HG03520 (cell line): ENCODE results near the gene COMMD9.
A peak's percentile ranks its signal among the peaks of the same experiment; 100 is the strongest.
"Not testable (repeated sequence)": the region's sequence is repeated elsewhere in the genome, so short reads cannot be mapped to it uniquely, and the experiment has no call there.

Source experiments
- ATAC-seq: cut with Tn5 transposase; IDR thresholded peaks from one replicate; pipeline ENCODE4 v1.9.1; 2021; ENCODE audit warnings: mild to moderate bottlenecking, moderate library complexity; ENCODE audit not compliant: unreplicated experiment

COMMD9 gene

DNA sequence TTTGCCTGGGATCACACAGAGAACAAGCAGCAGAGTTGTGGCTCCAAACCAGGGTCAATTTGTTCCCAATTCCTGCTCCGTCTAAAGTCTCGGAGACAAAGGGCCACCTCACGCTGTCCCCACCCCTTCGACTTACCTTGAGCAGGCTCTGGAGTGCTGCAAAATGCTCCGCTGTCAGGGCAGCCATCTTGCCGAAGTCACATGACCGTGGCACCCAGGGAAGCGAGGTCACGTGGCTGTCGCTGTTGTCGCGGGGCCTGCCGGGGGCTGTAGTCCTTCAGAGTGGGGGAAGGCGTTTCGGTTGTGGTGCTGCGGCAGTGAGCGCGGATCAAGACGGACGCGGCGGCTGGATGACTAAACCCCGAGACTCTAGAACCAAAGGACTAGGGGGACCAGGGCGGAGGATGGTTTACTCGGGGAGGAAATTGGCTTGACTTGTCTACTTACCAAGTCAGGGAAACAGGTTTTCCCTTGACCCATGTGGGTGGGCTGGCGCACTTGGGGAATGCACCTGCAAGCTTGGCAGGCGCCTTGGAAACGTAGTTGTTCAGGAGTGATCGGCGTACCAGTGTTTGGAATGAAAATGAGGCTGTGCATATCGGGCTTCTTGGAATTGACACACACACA lies at the start of gene COMMD9:
COMMD9 (minus strand) TSS at position 199 of the 627 bp plus-strand sequence; CDS start at position 187, 12 bp downstream.
- peak; percentile 98 for ATAC-seq

DNA sequence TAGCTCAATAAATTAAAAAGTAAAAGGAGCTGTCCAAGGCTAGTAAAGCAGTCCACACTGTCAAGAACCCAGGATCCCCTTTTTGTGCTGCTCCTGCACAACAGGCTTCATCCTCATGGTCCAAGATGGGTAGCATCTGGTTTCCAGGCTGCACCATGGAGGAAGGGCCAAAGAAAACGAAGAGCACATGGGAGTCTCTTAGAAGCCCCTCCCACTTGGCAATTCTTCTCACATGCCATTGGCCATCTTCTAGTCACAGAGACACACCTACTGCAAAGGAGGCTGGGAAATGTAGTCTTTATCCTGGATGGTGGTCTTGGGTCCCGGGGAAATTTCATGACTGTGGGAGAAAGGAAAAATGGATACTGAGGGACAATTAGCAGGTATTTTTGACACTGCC lies 44.7 kb upstream of the COMMD9 start:
- peak; percentile 61 for ATAC-seq

DNA sequence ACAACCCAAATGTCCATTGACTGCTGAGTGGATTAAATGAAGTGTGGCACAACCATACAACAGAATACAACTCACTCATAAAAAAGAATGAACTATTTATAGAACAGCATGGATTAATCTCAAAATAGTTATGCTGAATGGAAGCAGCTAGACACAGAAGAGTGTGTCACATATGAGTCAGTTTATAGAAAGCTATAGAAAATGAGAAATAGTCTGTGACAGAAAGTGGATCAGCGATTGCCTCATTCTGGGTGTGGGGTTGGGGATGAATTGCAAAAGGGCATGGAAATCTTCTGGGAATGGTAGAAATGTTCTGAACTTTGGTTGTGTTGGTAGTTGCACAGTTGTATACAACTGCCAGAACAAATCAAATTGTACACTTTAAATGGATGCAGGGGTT lies 44.2 kb upstream of the COMMD9 start:
- ATAC-seq, result no peak

DNA sequence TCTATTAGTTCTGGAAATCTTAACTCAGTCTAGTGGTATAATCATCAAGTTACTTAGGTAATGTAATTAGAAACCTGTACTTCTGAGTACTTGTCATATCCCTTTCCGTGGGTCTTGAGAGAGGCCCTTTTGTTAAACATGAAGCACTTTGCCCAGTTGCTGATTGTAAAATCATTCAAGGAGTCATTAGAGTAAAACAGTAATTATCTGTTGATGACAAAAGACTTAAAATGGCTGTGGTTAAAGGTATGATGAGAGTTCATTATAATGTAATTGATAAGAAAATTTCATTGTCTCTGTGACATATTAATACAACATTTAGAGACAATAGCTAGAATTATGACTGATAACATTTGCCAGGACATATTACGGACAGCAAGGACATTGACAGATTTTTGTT lies 41.2 kb upstream of the COMMD9 start:
- ATAC-seq, result no peak

DNA sequence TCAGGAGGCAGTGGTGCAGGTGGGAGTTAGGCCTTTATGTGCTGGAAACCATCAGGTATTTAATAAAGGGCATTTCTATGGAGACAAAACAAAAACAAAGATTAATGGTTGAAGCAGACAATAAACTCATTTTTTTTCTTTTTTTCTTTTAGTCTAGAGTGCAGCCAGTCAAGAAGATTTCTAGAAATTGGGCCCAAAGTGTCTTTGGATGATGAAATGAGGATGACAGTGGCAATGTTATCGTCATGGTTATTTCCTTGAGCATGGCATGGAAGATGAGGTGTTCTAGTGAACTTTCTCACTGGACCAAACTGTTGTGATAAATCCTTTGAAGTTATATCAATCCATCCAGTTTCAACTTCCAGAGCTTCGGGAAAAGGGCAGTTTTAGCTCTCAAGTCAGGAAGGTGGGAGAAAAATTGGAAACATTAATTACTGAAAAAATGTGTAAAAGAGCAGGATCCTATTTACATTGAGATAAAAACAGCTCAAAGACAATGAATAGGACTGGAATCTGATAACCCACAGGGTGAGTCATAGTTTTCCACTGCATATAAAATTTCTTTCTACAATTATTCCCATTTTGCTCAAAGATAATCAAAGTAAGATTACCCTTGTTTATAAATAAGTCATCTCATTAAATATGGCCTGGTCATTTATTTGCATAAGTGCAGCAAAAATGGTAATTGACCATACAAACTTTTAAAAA lies 39.9 kb upstream of the COMMD9 start:
- no peak for ATAC-seq

DNA sequence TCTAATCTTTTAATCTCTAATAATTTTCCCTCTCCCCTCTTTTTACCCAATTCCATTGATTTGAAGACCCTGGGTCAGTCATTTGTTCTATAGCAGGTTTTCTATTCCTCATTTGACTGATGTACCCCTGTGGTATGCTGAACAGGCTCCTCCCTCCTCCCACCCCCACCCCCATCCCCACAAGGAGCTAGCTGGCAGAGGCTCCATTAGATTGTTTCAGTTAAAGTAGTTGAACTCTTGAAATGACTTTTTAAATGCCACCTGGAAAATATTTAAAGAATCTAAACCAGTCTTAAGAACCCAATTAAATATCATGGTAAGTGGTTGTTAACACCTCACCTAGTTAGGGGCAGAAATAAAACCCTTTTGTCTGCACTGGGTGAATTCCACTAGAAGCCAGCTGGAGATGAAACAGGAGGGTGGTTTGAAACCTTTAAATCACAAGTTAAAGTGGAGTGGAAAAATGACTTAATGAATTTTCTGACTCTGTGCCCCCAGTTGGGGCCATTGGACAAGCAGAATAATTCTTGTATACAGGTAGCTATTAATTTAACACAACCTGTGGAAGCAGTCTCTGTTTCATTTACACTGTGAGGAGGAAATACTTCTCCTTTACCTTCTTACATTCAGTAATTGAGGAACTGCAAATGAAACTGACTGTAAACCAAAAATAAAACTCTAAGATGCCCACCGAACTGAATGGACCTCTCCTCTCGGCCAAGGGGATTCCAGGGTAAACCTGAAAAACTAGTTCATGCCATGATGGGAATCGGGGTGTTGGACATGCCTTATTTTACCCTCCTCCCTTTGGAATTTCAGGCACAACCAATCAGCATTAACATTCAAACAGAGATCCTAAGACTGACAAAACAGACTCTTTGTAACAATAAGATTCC lies 37.5 kb upstream of the COMMD9 start:
- ATAC-seq, result no peak

DNA sequence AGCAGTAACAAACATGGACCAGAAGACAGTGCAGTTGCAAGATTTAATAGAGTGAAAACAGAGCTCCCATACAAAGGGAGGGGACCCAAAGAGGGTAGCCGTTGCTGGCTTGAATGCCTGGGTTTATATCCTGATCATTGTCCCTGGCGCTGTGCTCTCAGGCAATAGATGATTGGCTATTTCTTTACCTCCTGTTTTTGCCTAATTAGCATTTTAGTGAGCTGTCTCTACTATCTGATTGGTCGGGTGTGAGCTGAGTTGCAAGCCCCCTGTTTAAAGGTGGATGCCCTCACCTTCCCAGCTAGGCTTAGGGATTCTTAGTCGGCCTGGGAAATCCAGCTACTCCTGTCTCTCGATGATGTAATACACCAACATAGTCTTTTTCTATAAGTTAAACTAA lies 36.2 kb upstream of the COMMD9 start:
- not testable (repeated sequence) for ATAC-seq

DNA sequence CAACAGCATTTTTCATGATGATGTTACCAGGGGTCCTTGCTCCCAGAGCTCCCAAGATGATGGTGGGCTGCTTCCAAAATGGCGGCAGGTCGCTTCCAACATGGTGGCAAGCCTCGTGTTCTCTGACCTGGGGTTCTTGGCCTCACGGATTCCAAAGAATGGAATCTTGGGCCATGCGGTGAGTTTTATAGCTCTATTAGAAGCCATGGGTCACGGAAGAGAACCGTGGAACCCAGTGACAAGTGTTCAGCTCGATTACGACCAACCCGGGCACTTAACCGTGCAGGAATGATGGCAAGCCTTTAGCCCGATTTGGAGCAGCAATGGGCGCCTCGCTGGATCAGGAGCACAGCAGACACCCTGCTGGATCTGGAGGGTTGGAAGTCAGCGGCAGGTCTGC lies 35.7 kb upstream of the COMMD9 start:
- not testable (repeated sequence) for ATAC-seq

DNA sequence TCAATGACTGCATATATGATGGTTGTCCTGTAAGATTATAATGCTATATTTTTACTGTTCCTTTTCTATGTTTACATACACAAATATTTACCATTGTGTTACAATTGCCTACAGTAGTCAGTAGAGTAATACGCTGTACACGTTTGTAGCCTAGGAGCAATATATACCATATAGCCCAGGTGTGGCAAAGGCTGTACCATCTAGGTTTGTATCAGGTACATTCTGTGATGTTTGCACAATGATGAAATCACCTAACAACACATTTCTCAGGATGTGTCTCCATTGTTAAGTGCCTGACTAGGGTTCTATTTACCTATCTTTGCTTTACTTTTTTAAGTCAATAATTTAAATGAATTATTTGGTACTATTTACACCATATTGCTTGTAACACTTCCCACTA lies 28.8 kb upstream of the COMMD9 start:
- ATAC-seq, result no peak

DNA sequence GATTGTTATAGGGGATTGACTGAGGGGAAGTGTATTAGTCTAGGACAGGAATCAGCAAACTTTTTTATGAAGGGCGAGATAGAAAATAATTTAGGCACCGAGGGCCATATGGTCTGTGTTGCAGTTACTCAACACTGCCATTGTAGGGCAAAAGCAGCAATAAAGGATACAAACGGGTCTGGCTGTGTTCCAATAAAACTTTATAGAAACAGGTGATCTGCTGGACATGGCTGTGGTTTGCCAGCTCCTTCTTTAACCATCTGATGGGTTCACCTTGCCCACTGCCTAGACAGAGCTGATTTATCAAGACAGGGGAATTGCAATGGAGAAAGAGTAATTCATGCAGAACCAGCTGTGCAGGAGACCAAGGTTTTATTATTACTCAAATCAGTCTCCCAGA lies 26.8 kb upstream of the COMMD9 start:
- no peak for ATAC-seq

- ATAC-seq, result no peak
Measured at GRCh38 chr11:36314434-36314767, 25.2 kb upstream of the COMMD9 start.

GRCh38 chr11:36313750-36314433 lies 24.7 kb upstream of the COMMD9 start:
- peak; percentile 41 for ATAC-seq

GRCh38 chr11:36312611-36313472 lies 23.6 kb upstream of the COMMD9 start:
- no peak for ATAC-seq

DNA sequence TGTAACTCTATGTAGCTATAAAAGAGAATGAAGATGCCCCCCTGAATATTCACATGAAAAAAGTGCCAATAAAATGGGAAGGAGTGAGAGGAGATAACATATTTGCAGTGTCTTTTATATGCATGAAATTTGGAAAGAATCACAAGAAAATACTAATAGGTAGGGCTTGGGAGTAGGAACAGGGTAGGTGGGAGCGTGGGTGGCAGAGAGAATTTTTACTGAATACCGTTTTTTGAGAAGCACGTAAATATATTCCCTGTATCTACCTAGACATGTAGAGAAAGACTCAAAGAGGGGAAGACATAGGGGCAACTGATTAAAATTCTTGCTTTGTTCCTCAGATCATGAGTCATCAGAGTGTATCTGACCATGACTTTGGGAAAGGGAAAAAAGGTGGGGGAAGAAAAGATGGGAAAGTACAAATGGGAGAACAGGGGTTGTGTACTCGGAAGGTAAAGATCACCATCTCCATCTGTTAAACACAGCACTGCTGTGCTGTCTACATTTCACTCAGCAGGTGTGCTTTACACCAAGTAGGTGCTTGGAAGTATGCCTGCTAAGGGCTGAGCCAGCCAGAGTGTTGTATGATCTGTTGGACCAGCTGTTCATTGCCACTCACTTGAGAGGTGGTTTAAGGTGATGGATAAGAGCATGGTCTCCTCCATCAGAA lies 22.8 kb upstream of the COMMD9 start:
- no peak for ATAC-seq

- ATAC-seq, result no peak
Measured at GRCh38 chr11:36309779-36310178, 20.6 kb upstream of the COMMD9 start.

- ATAC-seq, result no peak
Measured at GRCh38 chr11:36308577-36308976, 19.4 kb upstream of the COMMD9 start.

- no peak for ATAC-seq
Measured at GRCh38 chr11:36306888-36307287, 17.7 kb upstream of the COMMD9 start.

GRCh38 chr11:36305047-36305446 lies 15.8 kb upstream of the COMMD9 start:
- ATAC-seq, result no peak

GRCh38 chr11:36304351-36304750 lies 15.1 kb upstream of the COMMD9 start:
- no peak for ATAC-seq

GRCh38 chr11:36300650-36301049 lies 11.4 kb upstream of the COMMD9 start:
- ATAC-seq, result no peak
